ENCODE measurements around the gene DAP. TPM values are rescaled to one million over a fixed set of nuclear protein-coding genes. Genes with fewer than 3 reads are reported as not detected.

DAP gene
- total RNA-seq, 1 donor from 2014 or later = 38.5 TPM

DNA sequence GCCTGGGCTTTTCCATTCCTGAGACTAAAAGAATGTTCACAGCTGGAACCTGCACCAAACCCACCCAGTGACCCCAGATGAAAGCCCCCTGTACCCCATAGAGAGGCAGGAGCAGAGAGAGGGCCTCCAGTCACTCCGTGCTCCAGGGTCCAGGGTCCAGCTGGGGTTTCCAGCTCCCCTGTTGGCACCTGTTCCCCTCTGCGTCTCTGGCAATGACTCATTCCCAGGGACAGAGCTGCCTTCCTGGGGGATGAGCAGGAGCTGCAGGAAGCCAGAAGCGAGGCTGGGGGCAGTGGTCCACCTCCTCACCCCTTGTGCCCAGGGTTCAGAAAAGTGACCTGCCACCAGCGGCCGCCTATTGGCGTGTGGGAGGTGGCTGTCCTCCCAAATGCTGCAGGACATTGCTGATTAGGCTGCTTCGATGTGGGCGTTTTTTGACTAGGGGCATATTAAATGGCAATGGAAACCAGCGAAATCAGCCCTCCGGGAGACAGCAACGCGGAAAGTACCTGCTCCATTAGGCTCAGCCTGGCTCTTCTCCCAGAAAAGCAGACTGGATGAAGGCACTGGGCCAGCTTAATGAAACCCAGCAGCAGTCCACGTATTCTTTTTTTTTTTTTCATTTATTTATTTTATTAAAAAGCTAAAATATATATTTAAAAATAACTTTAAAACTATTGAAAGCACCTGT lies 97.4 kb downstream of the DAP start:
- no peak overlapping the region for H3K27ac Mint-ChIP-seq (ENCODE audit: unreplicated experiment)
- H3K27me3 Mint-ChIP-seq (ENCODE audit: unreplicated experiment) = peaks cover 8% of the 10 kb centered on the region
- peaks cover 2% of the 10 kb centered on the region for H3K9me3 Mint-ChIP-seq (ENCODE audit: unreplicated experiment)
- TF ChIP-seq, protein P1, sequence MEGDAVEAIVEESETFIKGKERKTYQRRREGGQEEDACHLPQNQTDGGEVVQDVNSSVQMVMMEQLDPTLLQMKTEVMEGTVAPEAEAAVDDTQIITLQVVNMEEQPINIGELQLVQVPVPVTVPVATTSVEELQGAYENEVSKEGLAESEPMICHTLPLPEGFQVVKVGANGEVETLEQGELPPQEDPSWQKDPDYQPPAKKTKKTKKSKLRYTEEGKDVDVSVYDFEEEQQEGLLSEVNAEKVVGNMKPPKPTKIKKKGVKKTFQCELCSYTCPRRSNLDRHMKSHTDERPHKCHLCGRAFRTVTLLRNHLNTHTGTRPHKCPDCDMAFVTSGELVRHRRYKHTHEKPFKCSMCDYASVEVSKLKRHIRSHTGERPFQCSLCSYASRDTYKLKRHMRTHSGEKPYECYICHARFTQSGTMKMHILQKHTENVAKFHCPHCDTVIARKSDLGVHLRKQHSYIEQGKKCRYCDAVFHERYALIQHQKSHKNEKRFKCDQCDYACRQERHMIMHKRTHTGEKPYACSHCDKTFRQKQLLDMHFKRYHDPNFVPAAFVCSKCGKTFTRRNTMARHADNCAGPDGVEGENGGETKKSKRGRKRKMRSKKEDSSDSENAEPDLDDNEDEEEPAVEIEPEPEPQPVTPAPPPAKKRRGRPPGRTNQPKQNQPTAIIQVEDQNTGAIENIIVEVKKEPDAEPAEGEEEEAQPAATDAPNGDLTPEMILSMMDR (IDR thresholded peaks at IDR 0.05; ENCODE audit: partially characterized antibody, unreplicated experiment) = no peak
- no peak overlapping the region for H3K4me3 Mint-ChIP-seq (ENCODE audit: unreplicated experiment)
- no peaks in the 10 kb centered on the region for H3K36me3 Mint-ChIP-seq (ENCODE audit: unreplicated experiment)
- DNase-seq = no peak
- no peaks in the 10 kb centered on the region for H3K4me1 Mint-ChIP-seq (ENCODE audit: low read depth, unreplicated experiment)

DNA sequence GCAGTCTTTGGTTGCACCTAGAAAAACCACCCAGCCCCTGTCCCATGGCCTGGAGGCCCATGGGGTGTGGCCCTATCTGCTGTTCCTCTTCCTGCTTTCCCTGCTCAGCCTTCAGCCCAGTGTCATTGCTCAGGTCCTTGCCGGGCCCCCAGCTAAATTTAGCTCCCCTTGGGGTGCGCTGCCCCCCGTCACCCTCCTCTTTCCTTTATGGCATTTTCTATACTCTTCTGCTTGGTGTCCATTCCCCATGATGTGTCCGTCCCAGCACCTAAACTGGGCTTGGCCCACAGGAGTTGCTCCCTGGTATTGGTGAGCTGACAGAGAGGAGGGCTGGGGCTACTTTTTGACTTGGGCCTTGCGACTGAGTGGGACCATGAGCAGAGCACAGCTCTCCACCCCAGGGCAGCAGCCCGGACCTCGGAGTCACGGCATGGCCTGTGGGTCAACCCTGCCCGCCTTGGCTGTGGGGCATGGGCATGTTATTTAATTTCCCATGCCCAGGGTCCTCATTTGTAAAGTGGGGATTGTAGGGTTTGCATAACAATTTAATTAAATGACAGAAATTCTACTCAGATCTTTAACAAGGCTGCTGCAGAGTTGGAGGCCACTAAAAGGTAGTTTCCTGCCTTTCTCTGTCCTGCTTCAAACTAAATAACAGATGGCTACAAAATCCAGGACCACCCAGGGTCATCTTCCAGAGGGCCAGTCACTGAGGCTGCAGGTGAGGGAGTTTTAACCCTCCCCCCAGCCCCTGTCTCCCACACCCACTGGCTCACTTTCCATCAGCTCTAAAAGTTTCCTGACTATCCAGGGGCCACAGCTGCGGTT lies 98.2 kb downstream of the DAP start:
- H3K4me3 Mint-ChIP-seq (ENCODE audit: unreplicated experiment) = no peak overlapping the region
- TF ChIP-seq, protein P1 (IDR thresholded peaks at IDR 0.05; ENCODE audit: partially characterized antibody, unreplicated experiment) = no peak
- H3K36me3 Mint-ChIP-seq (ENCODE audit: unreplicated experiment) = no peaks in the 10 kb centered on the region
- H3K27me3 Mint-ChIP-seq (ENCODE audit: unreplicated experiment) = peaks cover 8% of the 10 kb centered on the region
- H3K9me3 Mint-ChIP-seq (ENCODE audit: unreplicated experiment) = peaks cover 2% of the 10 kb centered on the region
- no peak for DNase-seq
- H3K4me1 Mint-ChIP-seq (ENCODE audit: low read depth, unreplicated experiment) = no peaks in the 10 kb centered on the region
- H3K27ac Mint-ChIP-seq (ENCODE audit: unreplicated experiment) = no peak overlapping the region

DNA sequence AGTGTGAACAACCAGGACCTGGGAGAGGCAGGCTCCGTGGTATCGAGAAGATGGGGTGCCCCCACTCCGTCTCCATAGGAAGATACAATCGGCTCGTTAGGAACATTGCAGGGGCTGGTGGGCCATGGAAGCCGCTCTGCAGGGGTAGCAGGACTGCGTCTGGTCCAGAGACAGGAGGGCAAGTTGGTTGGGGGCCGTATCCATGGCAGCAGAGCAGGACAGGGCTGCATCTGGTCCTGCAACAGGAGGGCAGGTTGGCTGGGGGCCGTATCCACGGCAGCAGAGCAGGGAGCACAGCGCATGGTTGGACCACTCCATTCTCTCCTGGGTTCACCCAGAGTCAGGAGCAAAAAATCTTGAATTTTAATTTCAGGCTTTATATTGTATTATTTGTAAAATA lies 99.0 kb downstream of the DAP start:
- TF ChIP-seq, protein P1 (IDR thresholded peaks at IDR 0.05; ENCODE audit: partially characterized antibody, unreplicated experiment) = no peak
- peaks cover 8% of the 10 kb centered on the region for H3K27me3 Mint-ChIP-seq (ENCODE audit: unreplicated experiment)
- H3K4me3 Mint-ChIP-seq (ENCODE audit: unreplicated experiment) = no peak overlapping the region
- no peak overlapping the region for H3K27ac Mint-ChIP-seq (ENCODE audit: unreplicated experiment)
- H3K4me1 Mint-ChIP-seq (ENCODE audit: low read depth, unreplicated experiment) = no peaks in the 10 kb centered on the region
- peaks cover 2% of the 10 kb centered on the region for H3K9me3 Mint-ChIP-seq (ENCODE audit: unreplicated experiment)
- DNase-seq = no peak
- no peaks in the 10 kb centered on the region for H3K36me3 Mint-ChIP-seq (ENCODE audit: unreplicated experiment)

DNA sequence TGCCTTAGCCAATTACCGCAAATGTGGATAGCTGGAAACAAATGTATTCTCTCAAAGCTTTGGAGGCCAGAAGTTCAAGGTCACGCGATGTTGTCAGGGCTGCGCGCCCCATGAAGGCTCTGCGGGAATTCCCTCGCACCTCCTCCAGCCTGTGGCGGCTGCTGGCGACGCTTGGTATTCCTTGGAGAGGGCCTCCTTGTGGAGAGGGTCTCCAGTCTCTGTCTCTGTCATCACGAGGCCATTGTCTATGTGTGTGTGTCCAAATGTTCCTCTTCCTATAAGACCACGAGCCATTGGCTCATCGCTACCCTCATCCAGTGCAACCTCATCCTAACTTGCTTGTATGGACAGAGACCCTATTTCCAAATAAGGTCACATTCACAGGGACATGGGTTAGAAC lies 99.6 kb downstream of the DAP start:
- Mint-ChIP-seq H3K4me1 (ENCODE audit: low read depth, unreplicated experiment) (no peaks in the 10 kb centered on the region), H3K36me3 (ENCODE audit: unreplicated experiment) (no peaks in the 10 kb centered on the region), H3K9me3 (ENCODE audit: unreplicated experiment) (peaks cover 2% of the 10 kb centered on the region), H3K27me3 (ENCODE audit: unreplicated experiment) (peaks cover 8% of the 10 kb centered on the region), H3K27ac (ENCODE audit: unreplicated experiment) (no peak overlapping the region), H3K4me3 (ENCODE audit: unreplicated experiment) (no peak overlapping the region)
- TF ChIP-seq, protein P1 (IDR thresholded peaks at IDR 0.05; ENCODE audit: partially characterized antibody, unreplicated experiment) = no peak
- no peak for DNase-seq
